ENCODE results near the gene C20orf173. TPM values are rescaled to one million over a fixed set of nuclear protein-coding genes. Genes with fewer than 3 reads are reported as not detected.

C20orf173 gene
- total RNA-seq, 1 donor from 2014 or later: not detected

- no peak overlapping the region for H3K4me2 ChIP-seq (ENCODE audit: low read length)
- no peak overlapping the region for H2AFZ ChIP-seq (ENCODE audit: low read depth, low read length)
- H3K9me3 ChIP-seq (ENCODE audit: insufficient read depth, low read depth, low read length): no peaks in the 10 kb centered on the region
- no peak for TF ChIP-seq EZH2 (IDR thresholded peaks at IDR 0.05; ENCODE audit: insufficient read depth, low read length)
- TF ChIP-seq, protein P1, sequence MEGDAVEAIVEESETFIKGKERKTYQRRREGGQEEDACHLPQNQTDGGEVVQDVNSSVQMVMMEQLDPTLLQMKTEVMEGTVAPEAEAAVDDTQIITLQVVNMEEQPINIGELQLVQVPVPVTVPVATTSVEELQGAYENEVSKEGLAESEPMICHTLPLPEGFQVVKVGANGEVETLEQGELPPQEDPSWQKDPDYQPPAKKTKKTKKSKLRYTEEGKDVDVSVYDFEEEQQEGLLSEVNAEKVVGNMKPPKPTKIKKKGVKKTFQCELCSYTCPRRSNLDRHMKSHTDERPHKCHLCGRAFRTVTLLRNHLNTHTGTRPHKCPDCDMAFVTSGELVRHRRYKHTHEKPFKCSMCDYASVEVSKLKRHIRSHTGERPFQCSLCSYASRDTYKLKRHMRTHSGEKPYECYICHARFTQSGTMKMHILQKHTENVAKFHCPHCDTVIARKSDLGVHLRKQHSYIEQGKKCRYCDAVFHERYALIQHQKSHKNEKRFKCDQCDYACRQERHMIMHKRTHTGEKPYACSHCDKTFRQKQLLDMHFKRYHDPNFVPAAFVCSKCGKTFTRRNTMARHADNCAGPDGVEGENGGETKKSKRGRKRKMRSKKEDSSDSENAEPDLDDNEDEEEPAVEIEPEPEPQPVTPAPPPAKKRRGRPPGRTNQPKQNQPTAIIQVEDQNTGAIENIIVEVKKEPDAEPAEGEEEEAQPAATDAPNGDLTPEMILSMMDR (IDR thresholded peaks at IDR 0.05; ENCODE audit: insufficient read depth, low read depth, low read length): no peak
- H3K4me1 Mint-ChIP-seq (ENCODE audit: low read depth, unreplicated experiment): no peaks in the 10 kb centered on the region
- H3K4me1 ChIP-seq (ENCODE audit: insufficient read depth, low read length): no peaks in the 10 kb centered on the region
- FAIRE-seq: no peak
- DNase-seq (ENCODE audit: low read depth): no peak
- no peak overlapping the region for H3K4me3 Mint-ChIP-seq (ENCODE audit: unreplicated experiment)
- H3K27me3 Mint-ChIP-seq (ENCODE audit: low read depth, unreplicated experiment): no peaks in the 10 kb centered on the region
- no peaks in the 10 kb centered on the region for H3K27me3 ChIP-seq (ENCODE audit: insufficient read depth, low read length)
- H3K9me3 Mint-ChIP-seq (ENCODE audit: unreplicated experiment): no peaks in the 10 kb centered on the region
- H3K9ac ChIP-seq (ENCODE audit: low read length): no peak overlapping the region
- H4K20me1 ChIP-seq (ENCODE audit: insufficient read depth, low read length): peaks cover 15% of the 10 kb centered on the region
- H3K36me3 Mint-ChIP-seq (ENCODE audit: low read depth, unreplicated experiment): peaks cover 42% of the 10 kb centered on the region
- no peak overlapping the region for H3K27ac Mint-ChIP-seq (ENCODE audit: unreplicated experiment)
- H3K27ac ChIP-seq (ENCODE audit: low read depth, low read length): no peak overlapping the region
- peaks cover 63% of the 10 kb centered on the region for H3K36me3 ChIP-seq (ENCODE audit: insufficient read depth, low read length)
- H3K4me3 ChIP-seq (ENCODE audit: insufficient read depth, low read depth, low read length): no peak overlapping the region
- H3K79me2 ChIP-seq (ENCODE audit: insufficient read depth, low read length): no peaks in the 10 kb centered on the region
Observed at GRCh38 chr20:35499271-35499670, 30.2 kb downstream of the C20orf173 start.

GRCh38 chr20:35497780-35498189 lies 31.7 kb downstream of the C20orf173 start:
- no peaks in the 10 kb centered on the region for H3K9me3 Mint-ChIP-seq (ENCODE audit: unreplicated experiment)
- peaks cover 42% of the 10 kb centered on the region for H3K36me3 Mint-ChIP-seq (ENCODE audit: low read depth, unreplicated experiment)
- Histone ChIP-seq H2AFZ (ENCODE audit: low read depth, low read length) (no peak overlapping the region), H3K4me1 (ENCODE audit: insufficient read depth, low read length) (no peaks in the 10 kb centered on the region), H3K79me2 (ENCODE audit: insufficient read depth, low read length) (no peaks in the 10 kb centered on the region), H3K9ac (ENCODE audit: low read length) (no peak overlapping the region), H3K27me3 (ENCODE audit: insufficient read depth, low read length) (no peaks in the 10 kb centered on the region), H3K9me3 (ENCODE audit: insufficient read depth, low read depth, low read length) (no peaks in the 10 kb centered on the region), H3K4me2 (ENCODE audit: low read length) (no peak overlapping the region), H4K20me1 (ENCODE audit: insufficient read depth, low read length) (peaks cover under 1% of the 10 kb centered on the region), H3K27ac (ENCODE audit: low read depth, low read length) (no peak overlapping the region), H3K36me3 (ENCODE audit: insufficient read depth, low read length) (peaks cover 65% of the 10 kb centered on the region), H3K4me3 (ENCODE audit: insufficient read depth, low read depth, low read length) (no peak overlapping the region)
- no peak for TF ChIP-seq EZH2 (IDR thresholded peaks at IDR 0.05; ENCODE audit: insufficient read depth, low read length)
- TF ChIP-seq, protein P1 (IDR thresholded peaks at IDR 0.05; ENCODE audit: insufficient read depth, low read depth, low read length): no peak
- FAIRE-seq (no peak), DNase-seq (ENCODE audit: low read depth) (no peak)
- no peaks in the 10 kb centered on the region for H3K4me1 Mint-ChIP-seq (ENCODE audit: low read depth, unreplicated experiment)
- no peak overlapping the region for H3K27ac Mint-ChIP-seq (ENCODE audit: unreplicated experiment)
- no peaks in the 10 kb centered on the region for H3K27me3 Mint-ChIP-seq (ENCODE audit: low read depth, unreplicated experiment)
- H3K4me3 Mint-ChIP-seq (ENCODE audit: unreplicated experiment): no peak overlapping the region

DNA sequence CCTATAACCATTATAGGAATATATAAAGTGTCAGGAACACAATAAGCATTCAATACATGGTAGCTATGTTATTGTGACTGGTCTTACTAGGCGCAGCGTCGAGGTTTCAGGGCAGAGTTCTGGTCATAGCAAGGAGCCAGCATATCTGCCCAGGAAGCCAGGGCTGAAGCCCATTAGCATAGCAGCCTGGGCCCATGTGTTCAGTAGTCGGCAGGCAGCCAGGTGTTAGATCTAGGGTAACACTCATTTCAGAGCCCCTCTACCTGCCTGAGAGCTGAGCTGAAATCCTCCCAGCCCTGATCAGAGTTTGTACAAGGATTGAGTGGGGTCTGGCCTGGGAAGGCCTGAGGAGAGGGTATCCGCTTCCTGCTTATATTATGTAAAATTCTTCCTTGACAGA lies 32.1 kb downstream of the C20orf173 start:
- TF ChIP-seq, protein P1 (IDR thresholded peaks at IDR 0.05; ENCODE audit: insufficient read depth, low read depth, low read length): no peak
- no peak for TF ChIP-seq EZH2 (IDR thresholded peaks at IDR 0.05; ENCODE audit: insufficient read depth, low read length)
- FAIRE-seq (no peak), DNase-seq (ENCODE audit: low read depth) (no peak)
- Histone ChIP-seq H4K20me1 (ENCODE audit: insufficient read depth, low read length) (no peaks in the 10 kb centered on the region), H3K27ac (ENCODE audit: low read depth, low read length) (no peak overlapping the region), H3K36me3 (ENCODE audit: insufficient read depth, low read length) (peaks cover 63% of the 10 kb centered on the region), H3K79me2 (ENCODE audit: insufficient read depth, low read length) (no peaks in the 10 kb centered on the region), H3K27me3 (ENCODE audit: insufficient read depth, low read length) (no peaks in the 10 kb centered on the region), H3K4me2 (ENCODE audit: low read length) (no peak overlapping the region), H2AFZ (ENCODE audit: low read depth, low read length) (no peak overlapping the region), H3K4me3 (ENCODE audit: insufficient read depth, low read depth, low read length) (no peak overlapping the region), H3K9me3 (ENCODE audit: insufficient read depth, low read depth, low read length) (no peaks in the 10 kb centered on the region), H3K4me1 (ENCODE audit: insufficient read depth, low read length) (no peaks in the 10 kb centered on the region), H3K9ac (ENCODE audit: low read length) (no peak overlapping the region)
- no peak overlapping the region for H3K4me3 Mint-ChIP-seq (ENCODE audit: unreplicated experiment)
- no peak overlapping the region for H3K27ac Mint-ChIP-seq (ENCODE audit: unreplicated experiment)
- H3K9me3 Mint-ChIP-seq (ENCODE audit: unreplicated experiment): no peaks in the 10 kb centered on the region
- H3K27me3 Mint-ChIP-seq (ENCODE audit: low read depth, unreplicated experiment): no peaks in the 10 kb centered on the region
- H3K36me3 Mint-ChIP-seq (ENCODE audit: low read depth, unreplicated experiment): peaks cover 40% of the 10 kb centered on the region
- H3K4me1 Mint-ChIP-seq (ENCODE audit: low read depth, unreplicated experiment): no peaks in the 10 kb centered on the region

Data from astrocyte (in vitro differentiated cells and primary cell).